ENCODE measurements around the gene TTC33.

TTC33 gene

GRCh38 chr5:40521108-40521785 is 234.5 kb downstream of the TTC33 start:
- no peak for DNase-seq (ENCODE audit: low spot score)

DNA sequence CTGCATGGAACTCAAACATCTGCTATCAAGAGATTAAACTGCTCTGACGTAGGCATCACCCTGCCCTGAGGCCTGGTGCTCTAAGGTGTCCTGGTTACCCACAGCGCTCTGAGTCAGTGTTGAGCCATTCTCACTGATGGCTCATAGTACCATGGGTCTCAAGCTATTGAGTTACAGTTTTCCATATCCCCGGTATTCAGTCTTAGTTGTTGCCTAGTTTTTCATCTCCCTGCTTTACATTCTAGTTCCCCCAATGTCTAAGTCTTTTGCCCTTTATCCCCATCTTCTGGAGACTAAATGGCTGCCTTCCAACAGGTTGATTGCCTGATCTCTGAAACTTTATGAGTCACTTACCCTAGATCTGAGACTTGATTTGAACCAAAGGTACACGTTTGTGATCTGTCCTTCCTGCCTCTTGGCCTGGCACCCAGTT is 237.3 kb downstream of the TTC33 start:
- DNase-seq (ENCODE audit: low spot score), result no peak

DNA sequence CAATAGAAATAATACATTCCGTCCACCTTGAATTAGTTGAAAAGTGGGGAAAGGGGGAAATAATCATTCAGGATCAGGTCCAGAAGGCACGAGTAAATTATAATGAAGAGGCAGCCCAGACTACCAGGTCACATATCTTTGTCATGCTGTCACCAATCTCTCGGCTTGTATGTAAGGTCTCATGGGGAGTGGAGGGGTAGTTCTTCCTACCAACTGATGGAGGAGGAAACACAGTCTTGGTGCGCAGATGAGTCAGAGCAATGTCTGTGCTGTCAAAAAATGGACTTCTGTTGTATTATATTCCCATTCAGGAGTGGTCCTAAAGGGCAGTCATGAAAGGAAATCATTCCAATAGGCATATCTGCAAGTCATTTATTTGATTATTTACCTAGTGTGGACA is 240.3 kb downstream of the TTC33 start:
- no peak for DNase-seq (ENCODE audit: low spot score)

GRCh38 chr5:40514976-40515375 is 240.8 kb downstream of the TTC33 start:
- DNase-seq (ENCODE audit: low spot score), result peak; percentile 18

DNA sequence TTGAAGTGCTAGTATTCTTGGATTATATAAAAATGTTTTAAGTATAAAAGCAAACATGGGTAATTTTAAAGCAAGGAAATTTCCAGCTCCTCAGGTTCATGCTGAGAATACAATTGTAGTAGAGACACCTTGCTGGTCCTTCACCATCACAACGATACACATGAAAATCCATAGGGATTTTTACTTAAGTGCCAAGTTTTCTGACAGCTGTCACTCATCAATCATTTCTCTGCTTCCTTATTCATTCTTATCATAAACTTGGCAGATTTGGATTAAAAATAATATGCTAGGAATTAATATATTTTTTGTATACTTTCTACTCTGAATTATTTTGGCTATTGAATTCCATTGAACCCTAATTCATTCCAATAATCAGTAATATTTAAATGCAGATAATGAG is 244.0 kb downstream of the TTC33 start:
- no peak for DNase-seq (ENCODE audit: low spot score)

GRCh38 chr5:40507095-40507494 is 248.7 kb downstream of the TTC33 start:
- DNase-seq (ENCODE audit: low spot score), result no peak

DNA sequence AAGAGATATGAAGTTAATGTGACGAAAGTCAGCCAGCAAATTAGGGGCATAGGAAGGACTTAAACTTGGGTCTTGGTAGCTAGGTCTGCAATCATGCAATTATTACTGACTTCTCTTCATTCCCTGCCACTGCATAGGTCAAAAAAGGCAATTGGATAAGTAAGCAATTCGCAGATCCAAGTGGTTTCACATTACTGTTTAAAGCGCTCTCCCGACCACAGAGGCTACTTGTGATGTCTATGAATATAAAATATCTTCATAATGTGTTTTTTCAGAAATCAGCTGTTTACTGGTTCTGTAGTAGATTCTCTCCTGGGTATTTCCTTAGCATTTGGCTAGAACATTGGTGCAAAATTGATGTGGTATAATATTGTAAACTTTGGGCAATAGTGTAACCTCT is 250.7 kb downstream of the TTC33 start:
- DNase-seq (ENCODE audit: low spot score), result no peak

DNA sequence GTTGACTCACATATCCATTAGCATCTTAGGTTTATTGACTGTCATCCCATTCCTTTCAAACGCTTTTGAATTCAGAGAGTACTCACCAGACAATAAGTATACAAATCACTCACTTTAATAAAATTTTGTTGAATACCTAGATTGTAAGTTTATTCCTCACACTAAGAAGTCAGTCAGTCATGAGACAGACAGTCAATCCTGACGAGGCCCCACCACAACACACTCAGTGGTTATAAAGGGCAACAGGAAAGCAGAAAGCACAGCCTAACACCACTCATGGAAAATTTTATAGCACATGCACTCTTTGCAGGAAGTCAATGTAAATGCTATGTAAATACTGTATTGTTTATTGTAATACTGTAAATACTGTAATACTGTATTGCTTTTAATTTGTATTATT is 252.3 kb downstream of the TTC33 start:
- DNase-seq (ENCODE audit: low spot score), result no peak

DNA sequence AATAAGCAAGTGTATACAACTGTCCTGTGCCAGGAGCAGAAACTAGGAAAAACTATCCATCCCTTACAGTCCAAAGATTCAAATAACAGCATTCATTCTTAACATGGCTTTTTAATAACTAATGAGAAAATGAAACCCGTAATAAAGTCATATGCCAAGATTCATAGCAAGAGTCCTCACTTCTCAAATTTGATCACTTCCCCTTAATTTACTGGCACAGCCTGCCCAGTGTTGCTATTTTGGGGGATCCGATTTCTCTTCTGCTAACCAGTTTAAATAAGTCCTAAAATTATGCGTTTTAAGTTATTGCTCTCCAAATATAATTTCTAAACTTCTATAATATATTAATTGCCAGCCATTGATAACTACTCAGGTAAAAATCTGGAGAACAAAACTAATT is 253.0 kb downstream of the TTC33 start:
- DNase-seq (ENCODE audit: low spot score), result no peak

- DNase-seq (ENCODE audit: low spot score), result no peak
These were observed 253.9 kb downstream of the TTC33 start for GRCh38 chr5:40501711-40502444.

GRCh38 chr5:40499518-40500273 is 256.1 kb downstream of the TTC33 start:
- DNase-seq (ENCODE audit: low spot score), result no peak

DNA sequence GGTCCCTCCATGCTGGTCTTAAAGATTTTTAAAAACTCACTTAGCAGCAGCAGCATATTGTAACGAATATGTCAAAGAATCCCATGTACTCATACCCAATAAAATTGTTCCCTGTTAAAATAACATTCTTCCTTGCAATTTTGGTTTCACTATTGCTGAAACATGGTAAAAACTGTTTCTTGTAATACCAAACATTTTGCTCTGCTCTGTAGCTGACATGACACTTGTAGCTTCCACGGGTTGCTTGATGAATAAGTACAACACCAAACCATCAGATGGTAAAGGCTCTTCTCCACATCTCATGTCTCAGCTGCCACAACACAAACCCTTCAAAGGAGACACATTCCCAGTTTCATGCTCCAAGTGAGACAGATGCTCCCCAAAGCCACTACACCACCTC is 256.8 kb downstream of the TTC33 start:
- no peak for DNase-seq (ENCODE audit: low spot score)

GRCh38 chr5:40497573-40497972 is 258.2 kb downstream of the TTC33 start:
- no peak for DNase-seq (ENCODE audit: low spot score)

DNA sequence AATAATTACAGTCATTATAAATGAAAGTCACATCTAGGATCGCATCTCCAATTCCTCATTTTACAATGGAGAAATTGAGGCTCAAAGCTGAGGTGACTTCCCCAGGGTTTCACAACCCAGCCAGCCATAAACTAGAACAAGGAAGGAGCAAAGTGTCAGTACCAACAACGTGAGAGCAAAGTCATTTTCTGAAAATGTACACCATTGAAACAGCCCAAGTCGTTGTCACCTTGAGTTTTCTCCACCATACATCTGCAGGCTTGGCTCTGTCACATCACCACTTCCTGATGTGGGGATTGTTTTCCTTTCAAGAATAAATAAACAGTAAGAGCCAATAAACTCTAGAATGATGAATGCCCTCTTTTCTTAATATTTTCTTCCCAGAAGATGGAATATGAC is 260.5 kb downstream of the TTC33 start:
- DNase-seq (ENCODE audit: low spot score), result no peak

DNA sequence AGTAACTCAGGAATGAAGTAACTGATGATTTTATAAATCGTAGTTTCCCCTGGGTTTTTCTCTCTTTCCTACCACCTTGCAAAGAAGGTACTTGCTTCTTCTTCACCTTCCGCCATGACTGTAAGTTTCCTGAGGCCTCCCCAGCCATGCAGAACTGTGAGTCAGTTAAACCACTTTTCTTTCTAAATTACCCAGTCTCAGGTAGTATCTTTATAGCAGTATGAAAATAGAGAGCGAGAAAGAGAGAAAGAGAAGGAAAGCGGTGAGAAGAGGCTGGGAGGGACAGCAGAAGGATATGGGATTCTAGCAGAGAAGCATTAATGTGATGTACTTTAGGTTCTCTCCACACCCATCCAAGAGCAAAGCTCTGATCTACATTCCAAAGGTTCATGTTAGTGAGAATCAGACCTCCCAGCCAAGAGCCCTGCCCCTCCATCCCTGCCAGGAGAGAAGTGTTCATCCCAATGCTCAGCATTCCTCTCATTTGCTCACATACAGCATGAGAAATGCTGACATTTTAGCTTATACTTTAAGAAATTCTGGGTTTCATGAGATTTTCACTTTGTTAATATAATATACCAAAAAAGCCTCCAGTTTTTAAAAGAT is 261.0 kb downstream of the TTC33 start:
- no peak for DNase-seq (ENCODE audit: low spot score)

DNA sequence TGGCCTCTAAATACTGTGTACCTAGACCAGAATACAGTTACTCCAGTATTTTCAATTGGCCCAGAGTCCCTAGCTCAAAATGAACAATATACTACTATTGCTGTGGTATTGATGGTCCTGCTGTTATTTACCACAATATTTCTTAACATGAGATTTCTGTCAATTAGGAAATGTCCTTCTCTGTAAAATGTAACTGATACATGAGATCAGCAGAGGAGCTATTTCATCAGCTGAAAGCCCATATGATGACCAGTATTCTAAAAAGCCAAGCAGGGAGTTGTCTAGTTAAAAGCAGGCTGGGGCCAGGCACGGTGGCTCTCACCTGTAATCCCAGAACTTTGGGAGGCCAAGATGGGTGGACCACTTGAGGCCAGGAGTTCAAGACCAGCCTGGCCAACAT is 263.7 kb downstream of the TTC33 start:
- DNase-seq (ENCODE audit: low spot score), result no peak

- DNase-seq (ENCODE audit: low spot score), result no peak
These were observed 264.1 kb downstream of the TTC33 start for GRCh38 chr5:40491644-40492043.

DNA sequence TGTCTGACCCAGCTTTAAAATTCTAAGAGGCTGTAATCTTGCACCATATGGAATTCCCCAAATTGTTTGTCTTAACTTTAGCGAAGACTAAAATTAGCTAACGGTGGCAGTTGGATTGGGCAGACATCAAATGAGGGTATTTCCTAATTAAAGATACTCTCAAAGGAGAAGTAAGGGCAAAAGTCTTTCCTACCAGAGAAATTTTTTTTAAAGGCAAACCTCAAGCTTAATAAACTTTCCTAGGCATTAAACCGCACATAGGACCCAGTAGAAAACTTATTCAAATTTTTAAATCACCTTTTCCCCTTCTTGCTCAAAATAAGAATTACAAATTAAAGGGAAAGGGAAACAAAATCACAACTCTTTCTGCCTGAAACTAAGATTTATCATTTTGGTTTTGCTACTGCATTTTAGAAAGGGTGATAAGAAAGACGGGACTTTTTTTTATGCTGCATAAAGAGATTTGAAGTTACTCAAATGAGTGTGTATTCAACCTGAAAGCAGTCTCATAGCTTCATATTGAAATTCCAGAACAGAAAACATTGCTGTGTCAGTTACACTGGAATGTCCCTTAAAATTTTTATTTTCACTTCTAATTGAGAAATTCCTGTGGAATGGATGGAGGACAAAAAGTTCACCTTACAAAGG is 265.2 kb downstream of the TTC33 start:
- DNase-seq (ENCODE audit: low spot score), result no peak

- DNase-seq (ENCODE audit: low spot score), result no peak
These were observed 266.3 kb downstream of the TTC33 start for GRCh38 chr5:40489421-40489820.

DNA sequence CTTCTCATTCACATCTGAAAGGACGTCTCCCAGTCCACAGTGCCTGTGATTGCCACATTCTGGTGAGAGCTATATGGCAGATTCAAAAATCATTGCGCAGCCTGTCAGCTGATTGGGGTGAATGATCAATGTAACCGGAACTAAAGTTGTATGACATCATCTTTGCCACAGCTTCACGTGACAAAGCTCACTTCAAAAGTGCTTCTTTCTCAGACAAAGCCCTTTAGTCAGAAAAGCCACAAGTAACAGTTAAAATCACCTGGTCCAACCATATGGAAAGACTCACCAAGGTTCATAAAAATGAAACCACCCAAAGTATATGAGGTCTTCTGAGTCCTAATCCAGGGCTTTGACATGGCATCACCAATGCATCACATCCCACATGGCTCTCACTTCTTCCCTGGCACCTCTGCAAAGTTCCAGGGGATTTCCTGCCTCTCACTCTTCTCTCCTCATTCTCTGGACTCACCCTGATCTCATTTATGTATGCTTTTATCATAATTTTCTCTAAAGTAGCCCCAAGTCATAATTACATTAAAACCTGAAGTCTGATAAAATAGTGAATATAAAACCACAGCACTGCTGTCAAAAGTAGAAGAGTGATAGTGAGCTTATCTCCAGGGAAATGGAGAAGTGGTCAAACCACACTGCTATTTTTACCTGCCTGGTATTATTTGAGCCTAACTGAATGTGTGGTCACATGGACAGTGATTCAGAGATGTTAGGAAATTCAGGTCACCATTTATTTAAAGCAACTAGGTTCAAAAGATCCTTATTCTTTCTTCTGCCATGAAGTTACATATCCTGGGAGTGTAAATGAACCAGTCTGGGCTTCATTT is 269.1 kb downstream of the TTC33 start:
- peak; percentile 71 for DNase-seq (ENCODE audit: low spot score)

All from CD4-positive, alpha-beta T cell treated with Interleukin-15 for 4 hours (primary cell).